CD14-positive monocyte (primary cell): ENCODE measurements around the gene PRSS23. TPM values are rescaled to one million over a fixed set of nuclear protein-coding genes. Genes with fewer than 3 reads are reported as not detected.
"Not testable (repeated sequence)": the region's sequence is repeated elsewhere in the genome, so short reads cannot be mapped to it uniquely, and the experiment has no call there.

Experiments
- DNase-seq, 3 donors: peaks; one replicate each; pipeline ENCODE4 v3.0.0-alpha.2; 2011 to 2022
- H2AFZ ChIP-seq: 2 replicates; pipeline ENCODE4 v1.6.0; 2012; ENCODE audit warnings: mild to moderate bottlenecking, low read depth, low read length, inconsistent platforms; ENCODE audit not compliant: insufficient read depth, poor library complexity, severe bottlenecking
- H3K27ac ChIP-seq, 2 donors: 1 replicate in 1 of 2; 2 replicates in 1 of 2; pipeline ENCODE4 v1.5.1; 2012 to 2013; ENCODE audit warnings: low read length in 2 of 2, control low read depth in 1 of 2, inconsistent platforms in 1 of 2, low read depth in 1 of 2, mild to moderate bottlenecking in 1 of 2
- H3K27me3 ChIP-seq, 2 donors: one replicate each; pipeline versions ENCODE4 v1.6.0 to v1.6.1; 2011 to 2013; ENCODE audit warnings: low read length in 2 of 2; ENCODE audit not compliant: control insufficient read depth in 2 of 2, insufficient read depth in 2 of 2
- H3K36me3 ChIP-seq, 2 donors: replicated peaks in 1 of 2; 1 replicate in 1 of 2; 2 replicates in 1 of 2; pipeline versions ENCODE4 v1.5.1 to v1.6.1; 2012 to 2013; ENCODE audit warnings: low read length in 2 of 2, control low read depth in 1 of 2, inconsistent platforms in 1 of 2, mild to moderate bottlenecking in 1 of 2; ENCODE audit not compliant: insufficient read depth in 2 of 2, control insufficient read depth in 1 of 2
- H3K4me1 ChIP-seq, 2 donors: 1 replicate in 1 of 2; 2 replicates in 1 of 2; pipeline versions ENCODE4 v1.5.1 to v1.6.1; 2012 to 2013; ENCODE audit warnings: low read length in 2 of 2, control low read depth in 1 of 2, inconsistent platforms in 1 of 2, mild to moderate bottlenecking in 1 of 2, moderate library complexity in 1 of 2; ENCODE audit not compliant: insufficient read depth in 2 of 2, control insufficient read depth in 1 of 2
- H3K4me2 ChIP-seq: replicated peaks from 2 replicates; pipeline ENCODE3; 2012; ENCODE audit warnings: low read length, moderate library complexity, mild to moderate bottlenecking; ENCODE audit not compliant: poor library complexity, severe bottlenecking; ENCODE audit errors: extremely low read depth
- H3K4me3 ChIP-seq, 3 experiments: fragments of 200-600 bp in 1 of 3; sonication (generic) in 1 of 3; replicated peaks in 1 of 3; 1 replicate in 2 of 3; 2 replicates in 1 of 3; pipeline ENCODE4 v1.5.1; 2011 to 2013; ENCODE audit warnings: low read length in 3 of 3, mild to moderate bottlenecking in 3 of 3, control low read depth in 2 of 3, low read depth in 2 of 3, inconsistent platforms in 1 of 3, moderate library complexity in 1 of 3
- H3K79me2 ChIP-seq: 2 replicates; pipeline ENCODE4 v1.6.0; 2012; ENCODE audit warnings: mild to moderate bottlenecking, control low read depth, inconsistent platforms, low read length, moderate library complexity; ENCODE audit not compliant: insufficient read depth
- H3K9ac ChIP-seq: 2 replicates; pipeline ENCODE4 v1.6.0; 2017; ENCODE audit warnings: low read length, mild to moderate bottlenecking; ENCODE audit not compliant: insufficient read depth, poor library complexity, severe bottlenecking
- H3K9me3 ChIP-seq, 2 donors: replicated peaks in 1 of 2; 1 replicate in 1 of 2; 2 replicates in 1 of 2; pipeline versions ENCODE4 v1.5.1 to v1.6.1; 2012 to 2013; ENCODE audit warnings: low read length in 2 of 2, control low read depth in 1 of 2; ENCODE audit not compliant: control insufficient read depth in 1 of 2, insufficient read depth in 1 of 2
- H4K20me1 ChIP-seq: 2 replicates; pipeline ENCODE4 v1.6.0; 2012; ENCODE audit warnings: mild to moderate bottlenecking, low read length, control low read depth, moderate library complexity; ENCODE audit not compliant: insufficient read depth
- H3K27ac Mint-ChIP-seq, 7 donors: one replicate each; pipeline ENCODE4 v1.8.0; 2020; ENCODE audit warnings: mild to moderate bottlenecking in 7 of 7, mixed read lengths in 7 of 7, moderate library complexity in 6 of 7, inconsistent platforms in 2 of 7
- H3K27me3 Mint-ChIP-seq, 3 donors: one replicate each; pipeline ENCODE4 v1.8.0; 2021 to 2022; ENCODE audit warnings: low read depth in 3 of 3, mild to moderate bottlenecking in 3 of 3, mixed read lengths in 3 of 3, moderate library complexity in 3 of 3, inconsistent platforms in 1 of 3
- H3K36me3 Mint-ChIP-seq, 2 donors: one replicate each; pipeline ENCODE4 v1.8.0; 2020; ENCODE audit warnings: mixed read lengths in 2 of 2, inconsistent platforms in 1 of 2, mild to moderate bottlenecking in 1 of 2
- H3K4me1 Mint-ChIP-seq: one replicate; pipeline ENCODE4 v1.8.0; 2020; ENCODE audit warnings: mild to moderate bottlenecking, mixed read lengths
- H3K4me3 Mint-ChIP-seq, 2 donors: one replicate each; pipeline ENCODE4 v1.8.0; 2020; ENCODE audit warnings: mild to moderate bottlenecking in 2 of 2, mixed read lengths in 2 of 2, moderate library complexity in 1 of 2
- H3K9me3 Mint-ChIP-seq, 7 donors: one replicate each; pipeline ENCODE4 v1.8.0; 2020 to 2022; ENCODE audit warnings: mixed read lengths in 7 of 7, mild to moderate bottlenecking in 6 of 7, moderate library complexity in 6 of 7, inconsistent platforms in 2 of 7
- CTCF ChIP-seq: fragments of 200-600 bp; IDR thresholded peaks from one replicate; pipeline ENCODE4 v1.8.0; 2022; ENCODE audit warnings: antibody characterized with exemption, mild to moderate bottlenecking
- WGBS: methylation state at CpG from one replicate; pipeline ENCODE4 v1.1.5; 2013; ENCODE audit warnings: missing lambda C conversion rate; ENCODE audit not compliant: insufficient coverage; 5-methylcytosine and 5-hydroxymethylcytosine counted together
- intact Hi-C, 2 donors: fragments of 100-400 bp; cut with micrococcal nuclease; formaldehyde crosslinking; loops; one replicate each; pipeline versions ENCODE4 v1.15.0 to v1.15.1; 2023
- polyA plus RNA-seq, 3 donors: library from polyadenylated mRNA; depleted of rRNA in 1 of 3; unstranded in 2 of 3; stranded (reverse) in 1 of 3; fragments of 300-500 nt in 2 of 3; fragments of >200 nt in 1 of 3; fragmentation: Illumina TruSeq in 2 of 3; gene quantifications; 1 replicate in 2 of 3; 2 replicates in 1 of 3; pipeline ENCODE4 v1.2.3, GENCODE V29; 2012 to 2021

PRSS23 gene
- polyA plus RNA-seq, 3 donors: 0.08 to 0.19 TPM; not detected in 1

DNA sequence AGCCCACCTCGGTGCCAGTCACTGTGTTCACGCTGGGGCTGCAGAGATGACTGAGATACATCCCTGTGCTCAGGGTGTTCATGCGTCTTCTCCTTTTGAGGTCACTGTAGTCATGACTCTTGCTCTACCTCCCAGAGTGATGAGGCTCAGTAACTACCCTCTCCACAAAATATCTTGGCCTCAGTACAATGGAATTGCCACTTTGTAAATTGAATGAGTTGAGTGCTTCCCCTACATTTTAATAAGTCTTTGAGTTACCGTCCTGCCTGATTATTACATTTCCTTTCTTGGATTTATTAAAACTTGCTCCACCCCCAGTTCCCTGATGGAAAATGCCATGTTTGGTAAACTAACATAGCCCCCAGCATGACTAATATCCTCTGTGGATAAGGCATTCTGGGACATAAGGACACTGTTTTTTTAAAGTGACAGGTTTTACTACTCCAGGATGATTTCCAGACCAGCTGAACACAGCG is 15.9 kb downstream of the PRSS23 start:
- H3K27me3 Mint-ChIP-seq: peaks cover 4 to 8% (median 5%) of the 10 kb centered on the region in 3 donors
- no peak overlapping the region for H3K27ac Mint-ChIP-seq
- no peak overlapping the region for H3K9ac ChIP-seq
- no peaks in the 10 kb centered on the region for H3K4me1 ChIP-seq
- H3K4me3 ChIP-seq: no peak overlapping the region
- H3K9me3 Mint-ChIP-seq: no peaks in the 10 kb centered on the region
- H2AFZ ChIP-seq: no peak overlapping the region
- no peaks in the 10 kb centered on the region for H3K79me2 ChIP-seq
- H3K9me3 ChIP-seq: no peaks in the 10 kb centered on the region
- H4K20me1 ChIP-seq: no peaks in the 10 kb centered on the region
- DNase-seq: no peak
- no peak overlapping the region for H3K4me2 ChIP-seq
- intact Hi-C loops: loop anchor here in 1 of 2 donors (5.0 kb wide), 1 partner anchor 359 kb away; no protein-coding TSS in a partner anchor
- WGBS: 94% methylated on average over 2 of the region's 5 CpGs
- TF ChIP-seq CTCF: no peak
- H3K4me1 Mint-ChIP-seq: peaks cover 2% of the 10 kb centered on the region
- H3K27ac ChIP-seq: no peak overlapping the region
- H3K36me3 ChIP-seq: no peaks in the 10 kb centered on the region
- no peaks in the 10 kb centered on the region for H3K36me3 Mint-ChIP-seq
- peaks cover 2 to 4% of the 10 kb centered on the region in 2 donors for H3K27me3 ChIP-seq
- H3K4me3 Mint-ChIP-seq: no peak overlapping the region

- DNase-seq: peak in 2 of 3 donors; percentile 33 to 34
- H3K27ac Mint-ChIP-seq: no peak overlapping the region
- H3K9me3 Mint-ChIP-seq: peaks cover 0 to 2% (median 0%) of the 10 kb centered on the region in 7 donors
- peaks cover 2% of the 10 kb centered on the region for H3K4me1 Mint-ChIP-seq
- Histone ChIP-seq H3K4me3 (no peak overlapping the region), H3K9ac (no peak overlapping the region), H3K79me2 (no peaks in the 10 kb centered on the region), H2AFZ (peak overlapping the region; percentile 26), H3K36me3 (no peaks in the 10 kb centered on the region), H3K9me3 (no peaks in the 10 kb centered on the region), H4K20me1 (no peaks in the 10 kb centered on the region), H3K27ac (no peak overlapping the region), H3K4me2 (no peak overlapping the region), H3K4me1 (no peaks in the 10 kb centered on the region), H3K27me3 (peaks cover 2 to 4% of the 10 kb centered on the region in 2 donors)
- peak; percentile 80 for TF ChIP-seq CTCF
- WGBS: 64% methylated on average over 2 of the region's 9 CpGs
- no peaks in the 10 kb centered on the region for H3K36me3 Mint-ChIP-seq
- no peak overlapping the region for H3K4me3 Mint-ChIP-seq
- peaks cover 1 to 6% (median 5%) of the 10 kb centered on the region in 3 donors for H3K27me3 Mint-ChIP-seq
- intact Hi-C loops: loop anchor here (2.0 to 5.0 kb wide), 2 partner anchors 361 to 362 kb away; no protein-coding TSS in a partner anchor
Measured at GRCh38 chr11:86818462-86819192, 18.3 kb downstream of the PRSS23 start.

- H3K27ac Mint-ChIP-seq, H3K9me3 ChIP-seq, H2AFZ ChIP-seq, H3K4me1 ChIP-seq, H3K4me1 Mint-ChIP-seq, H3K27me3 ChIP-seq, intact Hi-C loops, H4K20me1 ChIP-seq, H3K4me2 ChIP-seq, H3K36me3 ChIP-seq, H3K4me3 Mint-ChIP-seq, H3K9ac ChIP-seq, H3K27ac ChIP-seq, H3K4me3 ChIP-seq, H3K36me3 Mint-ChIP-seq, H3K27me3 Mint-ChIP-seq, DNase-seq, H3K79me2 ChIP-seq, H3K9me3 Mint-ChIP-seq: not testable (repeated sequence)
- WGBS: no CpG with 5 or more reads among the region's 3 CpGs
Measured at GRCh38 chr11:86824139-86824538, 23.8 kb downstream of the PRSS23 start.
